GM21786 (cell line): ENCODE results near the gene ADAMTS17.

Source experiments
- ATAC-seq: cut with Tn5 transposase; IDR thresholded peaks from one replicate; pipeline ENCODE4 v1.9.1; 2021; ENCODE audit not compliant: unreplicated experiment

Gene ADAMTS17

GRCh38 chr15:100226107-100226506 is 115.7 kb downstream of the ADAMTS17 start:
- ATAC-seq: no peak

- ATAC-seq: no peak
Observed at GRCh38 chr15:100224206-100225185, 117.3 kb downstream of the ADAMTS17 start.

GRCh38 chr15:100222349-100222715 is 119.4 kb downstream of the ADAMTS17 start:
- ATAC-seq: no peak

- no peak for ATAC-seq
Observed at GRCh38 chr15:100221471-100222348, 120.1 kb downstream of the ADAMTS17 start.

- no peak for ATAC-seq
Observed at GRCh38 chr15:100220058-100220768, 121.6 kb downstream of the ADAMTS17 start.

GRCh38 chr15:100218434-100218833 is 123.3 kb downstream of the ADAMTS17 start:
- ATAC-seq: no peak

GRCh38 chr15:100216182-100216581 is 125.6 kb downstream of the ADAMTS17 start:
- no peak for ATAC-seq

GRCh38 chr15:100215843-100216169 is 126.0 kb downstream of the ADAMTS17 start:
- no peak for ATAC-seq

- no peak for ATAC-seq
Observed at GRCh38 chr15:100215031-100215842, 126.5 kb downstream of the ADAMTS17 start.

- ATAC-seq: no peak
Observed at GRCh38 chr15:100211855-100212850, 129.6 kb downstream of the ADAMTS17 start.

- no peak for ATAC-seq
Observed at GRCh38 chr15:100210338-100210737, 131.4 kb downstream of the ADAMTS17 start.

GRCh38 chr15:100208921-100209603 is 132.7 kb downstream of the ADAMTS17 start:
- ATAC-seq: no peak

GRCh38 chr15:100207053-100207452 is 134.7 kb downstream of the ADAMTS17 start:
- no peak for ATAC-seq

GRCh38 chr15:100206643-100207042 is 135.1 kb downstream of the ADAMTS17 start:
- ATAC-seq: no peak

GRCh38 chr15:100205549-100206295 is 136.1 kb downstream of the ADAMTS17 start:
- no peak for ATAC-seq

- no peak for ATAC-seq
Observed at GRCh38 chr15:100204771-100205170, 137.0 kb downstream of the ADAMTS17 start.

- no peak for ATAC-seq
Observed at GRCh38 chr15:100204211-100204610, 137.6 kb downstream of the ADAMTS17 start.
